ENCODE results near the gene EIF3D. TPM values are rescaled to one million over a fixed set of nuclear protein-coding genes. Genes with fewer than 3 reads are reported as not detected.

EIF3D gene
- total and polyA plus RNA-seq, 9 of the 15 experiments (the other 6 are each of a cell fraction or from before 2014, with no cell fraction given): 191 to 422 (median 279) TPM

DNA sequence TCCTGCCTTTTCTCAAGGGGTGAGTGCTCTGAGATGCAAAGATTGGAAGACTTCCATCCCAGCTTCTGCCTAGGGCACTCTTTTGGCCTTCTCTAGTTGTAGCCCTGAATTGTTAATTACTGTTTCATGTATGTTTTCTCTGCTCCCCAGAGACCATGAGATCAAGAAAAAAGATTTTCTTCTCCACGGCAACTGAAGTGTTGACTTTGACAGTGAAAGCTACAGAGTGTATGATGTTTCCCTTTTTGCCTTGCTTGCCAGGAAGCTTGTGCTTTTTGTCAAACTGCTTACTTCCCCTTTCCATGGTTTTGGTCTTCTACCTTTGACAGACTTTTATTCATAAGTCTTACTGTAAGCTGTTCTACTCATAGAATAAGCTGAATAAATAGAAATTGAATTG is 23.3 kb upstream of the EIF3D start:
- peaks cover 0 to 5% of the 10 kb centered on the region in 2 experiments; a peak in 2 of 5 replicates for H3K4me1 ChIP-seq (replicated peaks in 1 of 2; ENCODE audit: control insufficient read depth in 2 of 2, insufficient read depth in 2 of 2, low read length in 2 of 2)
- no peak overlapping the region for H2AFZ ChIP-seq (ENCODE audit: low read depth, low read length)
- CTCF ChIA-PET (ENCODE audit: low intra/inter-chr PET ratio): no interaction called here
- no peaks in the 10 kb centered on the region for H3K36me3 ChIP-seq (ENCODE audit: control insufficient read depth, insufficient read depth, low read length)
- POLR2A ChIA-PET: interaction anchor here (0.6 to 0.9 kb wide), 2 partner anchors 23 to 133 kb away, joined by 3 read pairs; no protein-coding TSS in a partner anchor
- H3K79me2 ChIP-seq (ENCODE audit: control insufficient read depth, insufficient read depth, low read length): no peaks in the 10 kb centered on the region
- BruUV-seq (replicated peaks): no TSS peak
- no peak overlapping the region for H3K4me3 ChIP-seq
- WGBS (ENCODE audit: insufficient coverage, low coverage, missing lambda C conversion rate): 0% methylated on average over 1 of the region's 1 CpG
- TF ChIP-seq NFIC (IDR thresholded peaks at IDR 0.05) (no peak), SRSF1 (IDR thresholded peaks at IDR 0.05; ENCODE audit: low read depth, low read length) (no peak), FOXJ2 (tag; IDR thresholded peaks at IDR 0.05) (no peak), PTTG1 (tag; IDR thresholded peaks at IDR 0.05; ENCODE audit: low read depth) (no peak), CEBPG (CRISPR knock-in tag; IDR thresholded peaks at IDR 0.05) (no peak), CEBPG (tag; conservative IDR thresholded peaks at IDR 0.05 in 1 of 2, IDR thresholded peaks at IDR 0.05 in 1 of 2) (no peak)
- H3K9ac ChIP-seq (ENCODE audit: insufficient read depth in 1 of 2, low read depth in 2 of 2, low read length in 2 of 2): no peak overlapping the region
- in situ Hi-C loops (cut with MboI): no loop called here
- H3K4me2 ChIP-seq (ENCODE audit: insufficient read depth, low read length): no peak overlapping the region
- H4K20me1 ChIP-seq (replicated peaks; ENCODE audit: control insufficient read depth, insufficient read depth, low read length): no peaks in the 10 kb centered on the region
- intact Hi-C loops (cut with micrococcal nuclease): no loop called here
- DNase-seq (ENCODE audit: extremely low read depth in 1 of 4, low spot score in 3 of 4) (no peak), ATAC-seq (no peak), FAIRE-seq (no peak)
- H3K9me3 ChIP-seq (replicated peaks; ENCODE audit: control insufficient read depth, insufficient read depth, low read depth, low read length): no peaks in the 10 kb centered on the region
- H3K27ac ChIP-seq (ENCODE audit: extremely low read depth, low read depth, low read length): no peak overlapping the region
- no peaks in the 10 kb centered on the region for H3K9me1 ChIP-seq (ENCODE audit: control insufficient read depth, insufficient read depth, low read length)
- H3K27me3 ChIP-seq (ENCODE audit: control insufficient read depth in 2 of 2, insufficient read depth in 2 of 2, low read length in 2 of 2): peaks cover 16 to 49% of the 10 kb centered on the region in 2 experiments; a peak in 4 of 5 replicates

Measured in K562 (cell line).